Liver (tissue), 3 donors: ENCODE data around the gene STX1A.

ENCODE experiments used
- CTCF ChIP-seq: fragments of 150-350 bp; IDR thresholded peaks from 2 replicates; pipeline ENCODE4 v1.5.1; 2017; ENCODE audit warnings: improper control_type of control experiment, low read depth, low read length; ENCODE audit not compliant: missing input control
- EGR1 ChIP-seq, 2 donors: IDR thresholded peaks; 2 replicates each; pipeline ENCODE4 v1.6.1; 2016 to 2018; ENCODE audit warnings: antibody characterized with exemption in 2 of 2, low read depth in 2 of 2
- GABPA ChIP-seq, 2 donors: IDR thresholded peaks in 1 of 2; conservative IDR thresholded peaks in 1 of 2; 2 replicates each; pipeline ENCODE4 v1.6.1; 2016; ENCODE audit warnings: antibody characterized with exemption in 2 of 2, mild to moderate bottlenecking in 1 of 2, moderate library complexity in 1 of 2
- JUND ChIP-seq, 2 donors: IDR thresholded peaks; 2 replicates each; pipeline ENCODE4 v1.6.1; 2016; ENCODE audit warnings: antibody characterized with exemption in 2 of 2
- NR2F2 ChIP-seq: IDR thresholded peaks from 2 replicates; pipeline ENCODE4 v1.6.1; 2016; ENCODE audit warnings: antibody characterized with exemption
- REST ChIP-seq: IDR thresholded peaks from 2 replicates; pipeline ENCODE4 v1.6.1; 2016; ENCODE audit warnings: antibody characterized with exemption, mild to moderate bottlenecking
- TAF1 ChIP-seq: conservative IDR thresholded peaks from 2 replicates; pipeline ENCODE4 v1.6.1; 2016; ENCODE audit warnings: antibody characterized with exemption, mild to moderate bottlenecking
- donor health status: healthy.
- donor health status: healthy.

GRCh38 chr7:73734619-73735527, 15.4 kb upstream of the STX1A start:
- TF ChIP-seq TAF1: no peak
- peak; percentile 79 for TF ChIP-seq CTCF
- no peak for TF ChIP-seq NR2F2
- no peak for TF ChIP-seq GABPA (IDR thresholded peaks at IDR 0.05 in 1 of 2, conservative IDR thresholded peaks at IDR 0.05 in 1 of 2)
- no peak for TF ChIP-seq REST
- TF ChIP-seq EGR1 (IDR thresholded peaks at IDR 0.05; ENCODE audit: low read depth in 2 of 2): no peak
- TF ChIP-seq JUND (IDR thresholded peaks at IDR 0.05): no peak
